ENCODE results near the gene SRGAP2B.
"Not testable (repeated sequence)": the region's sequence is repeated elsewhere in the genome, so short reads cannot be mapped to it uniquely, and the experiment has no call there.

Gene SRGAP2B

GRCh38 chr1:145079737-145080136 is 15.4 kb downstream of the SRGAP2B start:
- H3K27ac ChIP-seq (ENCODE audit: low read depth, low read length, poor library complexity, severe bottlenecking); H3K9me2 ChIP-seq (ENCODE audit: low read depth, low read length): not testable (repeated sequence)

GRCh38 chr1:145078787-145079370 is 16.2 kb downstream of the SRGAP2B start:
- not testable (repeated sequence) for H3K4me2 ChIP-seq (ENCODE audit: low read length); H3K9ac ChIP-seq (ENCODE audit: low read length); H3F3A ChIP-seq (ENCODE audit: insufficient read depth, low read length); H3K27ac ChIP-seq (ENCODE audit: low read depth, low read length, poor library complexity, severe bottlenecking); H3K4me3 ChIP-seq (ENCODE audit: low read depth, low read length, poor library complexity, severe bottlenecking); H3K27me3 ChIP-seq (ENCODE audit: insufficient read depth, low read length); H4K20me1 ChIP-seq (ENCODE audit: insufficient read depth, low read length); H3K9me2 ChIP-seq (ENCODE audit: low read depth, low read length); H3K79me2 ChIP-seq (ENCODE audit: insufficient read depth, low read length); H3K9me3 ChIP-seq (ENCODE audit: low read length); H3K36me3 ChIP-seq (ENCODE audit: insufficient read depth, low read length); H3K4me1 ChIP-seq (ENCODE audit: insufficient read depth, low read length, severe bottlenecking); H2AFZ ChIP-seq (ENCODE audit: low read length)

More at GRCh38 chr1:145079737-145080136, 15.4 kb downstream of the SRGAP2B start:
- H3K9ac ChIP-seq (ENCODE audit: low read length); H3K79me2 ChIP-seq (ENCODE audit: insufficient read depth, low read length); H3F3A ChIP-seq (ENCODE audit: insufficient read depth, low read length); H3K27me3 ChIP-seq (ENCODE audit: insufficient read depth, low read length); H3K36me3 ChIP-seq (ENCODE audit: insufficient read depth, low read length); H3K4me3 ChIP-seq (ENCODE audit: low read depth, low read length, poor library complexity, severe bottlenecking); H2AFZ ChIP-seq (ENCODE audit: low read length); H3K4me2 ChIP-seq (ENCODE audit: low read length); H3K4me1 ChIP-seq (ENCODE audit: insufficient read depth, low read length, severe bottlenecking); H4K20me1 ChIP-seq (ENCODE audit: insufficient read depth, low read length); H3K9me3 ChIP-seq (ENCODE audit: low read length): not testable (repeated sequence)

DNA sequence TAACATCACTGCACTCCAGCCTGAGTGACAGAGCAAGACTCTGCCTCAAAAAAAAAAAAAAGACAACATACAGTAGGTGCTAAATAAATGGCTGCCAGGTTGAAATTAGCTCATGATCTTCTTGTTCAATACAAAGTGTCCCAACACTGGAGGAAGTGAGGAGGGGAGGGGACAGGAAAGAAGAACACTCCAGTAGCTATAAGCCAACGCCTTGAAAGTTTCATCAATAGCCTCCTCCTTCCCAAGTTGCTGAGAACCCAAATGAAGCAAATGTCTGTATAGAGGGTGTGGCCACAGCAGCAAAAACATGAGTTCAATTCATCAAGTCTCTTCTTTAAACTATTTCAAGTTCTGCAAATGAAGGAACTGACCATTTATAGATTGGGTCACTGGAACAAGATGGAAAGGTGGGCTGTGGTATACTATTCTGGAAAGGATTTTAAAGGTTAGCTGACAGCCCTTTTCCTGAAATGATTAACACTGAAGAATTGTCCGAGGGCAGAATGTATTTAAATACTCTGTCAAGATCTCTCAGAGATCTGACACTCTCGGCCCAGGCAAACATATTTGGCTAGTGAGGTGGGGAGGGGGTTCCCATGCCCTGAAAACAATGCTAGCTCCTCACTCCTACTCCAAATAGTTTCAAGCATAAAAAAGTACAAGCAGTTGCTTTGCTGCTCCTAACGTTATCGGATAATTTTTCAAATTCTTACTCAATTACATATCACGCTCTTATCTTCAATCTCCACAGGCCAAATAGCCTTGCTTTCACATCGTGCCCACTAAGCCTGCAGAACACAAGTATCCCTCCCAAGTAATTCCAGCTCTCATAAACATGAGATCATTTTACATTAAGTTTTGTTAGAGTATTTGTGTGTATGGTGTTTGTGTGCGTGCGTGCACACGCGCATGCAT is 17.0 kb downstream of the SRGAP2B start:
- not testable (repeated sequence) for H2AFZ ChIP-seq (ENCODE audit: low read length); H3K9me2 ChIP-seq (ENCODE audit: low read depth, low read length)

GRCh38 chr1:145076877-145077276 is 18.3 kb downstream of the SRGAP2B start:
- H3K9me3 ChIP-seq (ENCODE audit: low read length); H3K79me2 ChIP-seq (ENCODE audit: insufficient read depth, low read length); H3K9ac ChIP-seq (ENCODE audit: low read length); H3K4me2 ChIP-seq (ENCODE audit: low read length); H2AFZ ChIP-seq (ENCODE audit: low read length); H3K27ac ChIP-seq (ENCODE audit: low read depth, low read length, poor library complexity, severe bottlenecking); H4K20me1 ChIP-seq (ENCODE audit: insufficient read depth, low read length); H3F3A ChIP-seq (ENCODE audit: insufficient read depth, low read length); H3K4me3 ChIP-seq (ENCODE audit: low read depth, low read length, poor library complexity, severe bottlenecking); H3K4me1 ChIP-seq (ENCODE audit: insufficient read depth, low read length, severe bottlenecking); H3K36me3 ChIP-seq (ENCODE audit: insufficient read depth, low read length); H3K27me3 ChIP-seq (ENCODE audit: insufficient read depth, low read length); H3K9me2 ChIP-seq (ENCODE audit: low read depth, low read length): not testable (repeated sequence)

More for the DNA sequence above, 17.0 kb downstream of the SRGAP2B start:
- H3K79me2 ChIP-seq (ENCODE audit: insufficient read depth, low read length); H3K4me3 ChIP-seq (ENCODE audit: low read depth, low read length, poor library complexity, severe bottlenecking); H3K36me3 ChIP-seq (ENCODE audit: insufficient read depth, low read length); H3K4me1 ChIP-seq (ENCODE audit: insufficient read depth, low read length, severe bottlenecking); H3F3A ChIP-seq (ENCODE audit: insufficient read depth, low read length); H3K9me3 ChIP-seq (ENCODE audit: low read length); H4K20me1 ChIP-seq (ENCODE audit: insufficient read depth, low read length); H3K27me3 ChIP-seq (ENCODE audit: insufficient read depth, low read length); H3K27ac ChIP-seq (ENCODE audit: low read depth, low read length, poor library complexity, severe bottlenecking); H3K4me2 ChIP-seq (ENCODE audit: low read length); H3K9ac ChIP-seq (ENCODE audit: low read length): not testable (repeated sequence)

DNA sequence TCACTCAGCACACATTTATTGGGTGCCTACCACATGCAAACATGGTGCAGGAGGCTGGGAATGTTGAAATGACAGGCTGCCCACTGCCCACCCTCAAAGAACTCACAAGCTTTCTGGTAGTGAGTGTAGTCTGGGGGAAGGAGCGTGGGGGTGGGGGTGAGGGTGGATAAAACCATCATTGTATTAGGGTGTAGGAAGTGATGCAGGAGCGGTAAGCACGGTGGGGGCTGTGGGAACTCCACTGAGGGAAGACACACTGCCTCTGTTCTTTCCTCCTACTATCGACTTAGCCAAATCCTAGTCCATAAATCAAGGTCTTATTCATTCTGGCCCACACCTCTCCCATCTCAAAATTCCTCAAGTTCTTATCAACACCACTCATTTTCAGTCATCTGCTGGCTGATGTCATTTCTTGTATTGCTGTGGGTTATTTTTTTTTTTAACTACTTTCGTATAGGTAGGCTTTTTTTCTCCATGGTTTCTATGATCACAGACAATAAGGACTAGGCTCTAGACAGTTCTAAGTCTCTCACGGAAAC is 21.0 kb downstream of the SRGAP2B start:
- not testable (repeated sequence) for H3F3A ChIP-seq (ENCODE audit: insufficient read depth, low read length); H3K9ac ChIP-seq (ENCODE audit: low read length); H3K36me3 ChIP-seq (ENCODE audit: insufficient read depth, low read length); H3K27ac ChIP-seq (ENCODE audit: low read depth, low read length, poor library complexity, severe bottlenecking); H4K20me1 ChIP-seq (ENCODE audit: insufficient read depth, low read length); H3K9me2 ChIP-seq (ENCODE audit: low read depth, low read length); H2AFZ ChIP-seq (ENCODE audit: low read length); H3K4me3 ChIP-seq (ENCODE audit: low read depth, low read length, poor library complexity, severe bottlenecking); H3K4me1 ChIP-seq (ENCODE audit: insufficient read depth, low read length, severe bottlenecking); H3K4me2 ChIP-seq (ENCODE audit: low read length); H3K79me2 ChIP-seq (ENCODE audit: insufficient read depth, low read length); H3K27me3 ChIP-seq (ENCODE audit: insufficient read depth, low read length); H3K9me3 ChIP-seq (ENCODE audit: low read length)

GRCh38 chr1:145071569-145071968 is 23.6 kb downstream of the SRGAP2B start:
- H3F3A ChIP-seq (ENCODE audit: insufficient read depth, low read length); H3K9ac ChIP-seq (ENCODE audit: low read length); H3K9me3 ChIP-seq (ENCODE audit: low read length); H2AFZ ChIP-seq (ENCODE audit: low read length); H4K20me1 ChIP-seq (ENCODE audit: insufficient read depth, low read length); H3K9me2 ChIP-seq (ENCODE audit: low read depth, low read length); H3K36me3 ChIP-seq (ENCODE audit: insufficient read depth, low read length); H3K27ac ChIP-seq (ENCODE audit: low read depth, low read length, poor library complexity, severe bottlenecking); H3K4me3 ChIP-seq (ENCODE audit: low read depth, low read length, poor library complexity, severe bottlenecking); H3K79me2 ChIP-seq (ENCODE audit: insufficient read depth, low read length); H3K4me2 ChIP-seq (ENCODE audit: low read length); H3K4me1 ChIP-seq (ENCODE audit: insufficient read depth, low read length, severe bottlenecking); H3K27me3 ChIP-seq (ENCODE audit: insufficient read depth, low read length): not testable (repeated sequence)

GRCh38 chr1:145066486-145066885 is 28.6 kb downstream of the SRGAP2B start:
- not testable (repeated sequence) for H3K9ac ChIP-seq (ENCODE audit: low read length); H3K4me2 ChIP-seq (ENCODE audit: low read length); H2AFZ ChIP-seq (ENCODE audit: low read length); H3K9me3 ChIP-seq (ENCODE audit: low read length); H3K27me3 ChIP-seq (ENCODE audit: insufficient read depth, low read length); H3K9me2 ChIP-seq (ENCODE audit: low read depth, low read length); H3K4me1 ChIP-seq (ENCODE audit: insufficient read depth, low read length, severe bottlenecking); H3K4me3 ChIP-seq (ENCODE audit: low read depth, low read length, poor library complexity, severe bottlenecking); H3F3A ChIP-seq (ENCODE audit: insufficient read depth, low read length); H3K36me3 ChIP-seq (ENCODE audit: insufficient read depth, low read length); H3K79me2 ChIP-seq (ENCODE audit: insufficient read depth, low read length); H4K20me1 ChIP-seq (ENCODE audit: insufficient read depth, low read length); H3K27ac ChIP-seq (ENCODE audit: low read depth, low read length, poor library complexity, severe bottlenecking)

All from OCI-LY1 (cell line).